HUES48 (cell line): ENCODE data around the gene NRP2.

Experiments
- H3K27ac ChIP-seq: one replicate; pipeline ENCODE4 v1.7.0; 2013; ENCODE audit warnings: low read depth, low read length, inconsistent platforms
- H3K27me3 ChIP-seq: 2 replicates; pipeline ENCODE4 v1.6.1; 2013; ENCODE audit warnings: mild to moderate bottlenecking, low read length; ENCODE audit not compliant: control insufficient read depth, insufficient read depth
- H3K36me3 ChIP-seq: 2 replicates; pipeline ENCODE4 v1.6.1; 2013; ENCODE audit warnings: low read length; ENCODE audit not compliant: control insufficient read depth, insufficient read depth
- H3K4me1 ChIP-seq: 2 replicates; pipeline ENCODE4 v1.6.1; 2013; ENCODE audit warnings: mild to moderate bottlenecking, low read length; ENCODE audit not compliant: control insufficient read depth, insufficient read depth
- H3K4me3 ChIP-seq: 2 replicates; pipeline ENCODE4 v1.5.1; 2013; ENCODE audit warnings: mild to moderate bottlenecking, low read depth, low read length
- H3K9ac ChIP-seq: 2 replicates; pipeline ENCODE4 v1.6.1; 2013; ENCODE audit warnings: mild to moderate bottlenecking, low read depth, low read length, moderate library complexity
- H3K9me3 ChIP-seq: 2 replicates; pipeline ENCODE4 v1.6.1; 2013; ENCODE audit warnings: low read length; ENCODE audit not compliant: control insufficient read depth, insufficient read depth

NRP2 gene

DNA sequence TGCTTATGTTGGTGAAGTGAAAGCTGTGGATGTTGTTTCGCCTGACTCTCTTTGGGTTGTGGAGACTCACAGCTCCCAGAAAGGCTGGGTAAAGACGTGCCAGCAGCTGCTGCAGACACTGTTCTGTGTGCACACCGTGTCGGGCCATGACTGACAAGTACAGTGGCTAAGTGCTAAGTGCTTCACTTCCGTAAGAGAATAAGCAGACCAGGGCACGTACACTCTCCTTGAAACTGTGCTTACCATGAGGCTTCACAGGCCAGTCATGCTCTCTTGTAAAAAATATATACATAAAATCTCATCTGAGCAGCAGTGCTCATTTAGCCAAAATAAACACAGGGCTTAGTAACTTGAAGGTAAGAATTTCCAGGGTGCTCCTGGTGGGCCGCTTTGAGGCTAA, 86.0 kb downstream of the NRP2 start:
- Histone ChIP-seq H3K4me3 (no peak overlapping the region), H3K4me1 (peaks cover 28% of the 10 kb centered on the region), H3K9me3 (no peaks in the 10 kb centered on the region), H3K9ac (no peak overlapping the region), H3K27me3 (no peaks in the 10 kb centered on the region), H3K27ac (no peak overlapping the region), H3K36me3 (peaks cover 10% of the 10 kb centered on the region; the same call in 1 of the 2 replicates)

DNA sequence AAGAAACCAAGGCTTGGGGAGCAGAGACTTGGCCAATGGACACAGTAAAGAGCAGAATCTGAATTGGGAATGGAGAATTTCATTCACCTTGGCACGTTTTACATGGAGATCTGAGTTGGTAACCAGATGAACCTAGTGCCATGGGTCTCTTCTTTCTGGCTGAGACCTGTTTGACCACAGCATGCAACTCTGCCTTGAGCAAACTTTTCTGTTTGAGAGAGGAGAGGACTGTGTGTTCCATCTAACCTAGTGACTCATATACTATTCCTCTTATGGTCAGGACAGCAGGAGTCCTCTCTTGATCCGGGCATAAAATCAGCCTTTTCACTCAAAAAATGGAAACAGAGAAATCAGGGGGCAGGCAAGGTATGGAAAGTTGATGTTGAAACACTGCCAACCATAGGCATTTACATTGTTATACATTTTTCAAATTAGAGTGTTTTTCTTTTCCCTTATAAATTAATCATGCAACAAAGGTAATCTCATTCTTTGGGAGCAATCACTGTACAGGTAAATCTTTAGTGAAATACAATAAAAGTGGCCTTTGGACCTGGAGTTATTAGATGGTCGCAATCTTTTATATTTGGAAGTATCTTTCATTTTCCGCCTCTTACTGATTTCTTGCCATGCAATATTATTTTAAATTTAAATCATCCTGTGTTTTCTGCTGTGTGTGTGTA, 86.7 kb downstream of the NRP2 start:
- Histone ChIP-seq H3K27ac (no peak overlapping the region), H3K36me3 (peaks cover 10% of the 10 kb centered on the region; the same call in 1 of the 2 replicates), H3K4me1 (peaks cover 26% of the 10 kb centered on the region), H3K4me3 (no peak overlapping the region), H3K27me3 (no peaks in the 10 kb centered on the region), H3K9ac (no peak overlapping the region), H3K9me3 (no peaks in the 10 kb centered on the region)

DNA sequence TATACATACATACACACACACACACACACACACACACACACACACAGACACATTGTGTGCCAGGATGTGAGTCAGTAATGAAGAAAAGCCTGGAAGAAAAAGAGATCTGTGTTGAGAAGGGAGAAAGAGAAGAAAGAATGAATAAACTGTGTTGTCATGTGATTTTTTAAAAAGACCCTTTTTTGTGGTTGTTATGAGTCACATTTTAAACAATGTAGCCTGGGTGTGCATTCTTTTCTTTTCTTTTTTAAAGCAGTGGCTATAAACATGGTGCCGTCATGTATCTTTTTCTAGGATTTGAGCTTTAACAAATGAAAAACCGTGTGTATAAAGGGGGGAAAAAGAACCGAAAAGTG, 87.2 kb downstream of the NRP2 start:
- Histone ChIP-seq H3K4me3 (no peak overlapping the region), H3K9ac (no peak overlapping the region), H3K27ac (no peak overlapping the region), H3K9me3 (no peaks in the 10 kb centered on the region), H3K4me1 (peaks cover 20% of the 10 kb centered on the region), H3K27me3 (no peaks in the 10 kb centered on the region), H3K36me3 (peaks cover 10% of the 10 kb centered on the region; the same call in 1 of the 2 replicates)

DNA sequence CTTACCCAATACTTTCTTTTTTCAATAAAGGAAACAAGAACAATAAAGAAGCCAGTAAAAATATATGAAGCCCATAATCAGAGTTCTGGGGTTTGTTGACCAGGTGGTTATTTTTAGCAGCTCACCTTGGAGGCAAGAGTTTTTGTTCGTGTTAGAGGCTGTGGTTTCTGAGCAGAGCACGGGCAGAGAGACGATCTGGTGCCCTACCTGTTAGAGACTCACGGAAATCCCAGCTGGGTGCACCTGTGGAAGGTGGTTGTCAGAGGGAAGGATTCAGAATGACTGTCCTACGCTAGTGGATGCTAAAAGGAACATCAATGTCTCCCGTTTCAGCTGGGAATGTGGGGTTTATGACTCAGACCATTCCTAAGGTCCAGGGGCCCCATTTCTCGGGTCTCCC, 87.6 kb downstream of the NRP2 start:
- H3K4me1 ChIP-seq = peaks cover 16% of the 10 kb centered on the region
- no peak overlapping the region for H3K9ac ChIP-seq
- H3K36me3 ChIP-seq = peaks cover 10% of the 10 kb centered on the region; the same call in 1 of the 2 replicates
- no peaks in the 10 kb centered on the region for H3K27me3 ChIP-seq
- H3K9me3 ChIP-seq = no peaks in the 10 kb centered on the region
- H3K27ac ChIP-seq = no peak overlapping the region
- H3K4me3 ChIP-seq = no peak overlapping the region

DNA sequence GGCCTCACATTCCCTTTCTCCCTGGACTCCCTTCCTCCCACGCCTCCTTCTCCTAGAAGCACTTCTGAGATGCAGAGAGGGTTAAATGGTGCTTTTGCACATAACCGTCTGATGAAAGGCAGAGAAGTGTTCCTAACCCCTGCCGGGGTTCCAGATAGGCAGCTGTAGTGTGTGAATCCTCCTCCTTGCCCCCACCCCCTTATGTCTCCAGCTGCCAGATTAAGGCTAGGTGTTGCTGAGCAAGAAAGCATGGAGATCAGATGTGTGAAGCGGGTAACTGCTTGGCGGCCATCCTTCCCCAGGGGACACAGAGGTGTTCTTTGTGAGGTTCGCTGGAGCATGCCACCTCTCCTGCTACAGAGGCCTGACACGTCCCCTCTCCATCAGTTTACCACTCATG, 88.3 kb downstream of the NRP2 start:
- Histone ChIP-seq H3K9ac (no peak overlapping the region), H3K4me3 (no peak overlapping the region), H3K9me3 (no peaks in the 10 kb centered on the region), H3K36me3 (peaks cover 10% of the 10 kb centered on the region; the same call in 1 of the 2 replicates), H3K27ac (no peak overlapping the region), H3K4me1 (peaks cover 12% of the 10 kb centered on the region; the same call in 1 of the 2 replicates), H3K27me3 (no peaks in the 10 kb centered on the region)

DNA sequence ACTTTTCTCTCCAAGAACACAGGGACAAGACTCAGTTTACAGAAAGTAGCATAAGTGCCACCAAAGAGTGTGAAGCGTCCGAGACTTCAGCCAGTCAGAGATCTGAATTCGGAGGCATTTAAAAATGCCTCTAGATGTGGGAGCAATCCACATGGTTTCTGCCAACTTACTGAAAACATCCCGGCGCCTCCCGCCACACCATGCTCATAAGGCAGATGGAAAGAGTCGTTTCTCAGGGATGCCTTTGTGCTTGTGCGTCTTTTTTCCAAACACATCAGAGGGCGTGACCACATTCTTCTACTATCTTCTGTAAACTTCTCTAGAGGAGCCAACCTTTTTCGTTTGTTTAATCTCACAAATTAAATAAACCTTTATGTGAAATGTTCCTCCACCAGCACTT, 88.7 kb downstream of the NRP2 start:
- Histone ChIP-seq H3K4me3 (no peak overlapping the region), H3K36me3 (peaks cover 10% of the 10 kb centered on the region; the same call in 1 of the 2 replicates), H3K27me3 (no peaks in the 10 kb centered on the region), H3K9ac (no peak overlapping the region), H3K4me1 (peaks cover 10% of the 10 kb centered on the region; the same call in 1 of the 2 replicates), H3K9me3 (no peaks in the 10 kb centered on the region), H3K27ac (no peak overlapping the region)

DNA sequence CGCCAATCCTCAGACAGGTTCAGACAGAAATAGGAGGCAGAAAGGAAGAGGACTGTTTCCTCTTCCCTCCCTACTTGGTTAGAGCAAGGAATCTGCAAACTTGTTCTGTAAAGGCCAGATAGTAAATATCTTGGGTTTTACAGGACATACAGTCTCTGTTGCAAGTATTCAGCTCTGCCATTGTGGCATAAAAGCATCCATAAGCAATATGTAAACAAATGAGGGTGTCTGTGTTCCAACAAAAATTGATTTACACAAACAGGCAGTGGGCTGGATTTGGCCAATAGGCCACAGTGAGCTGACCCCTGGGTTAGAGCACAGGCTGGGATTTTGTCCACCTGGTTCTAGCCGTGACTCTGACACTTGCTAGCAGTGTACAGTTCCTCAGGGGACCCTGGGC, 89.4 kb downstream of the NRP2 start:
- Histone ChIP-seq H3K4me3 (no peak overlapping the region), H3K27ac (no peak overlapping the region)

DNA sequence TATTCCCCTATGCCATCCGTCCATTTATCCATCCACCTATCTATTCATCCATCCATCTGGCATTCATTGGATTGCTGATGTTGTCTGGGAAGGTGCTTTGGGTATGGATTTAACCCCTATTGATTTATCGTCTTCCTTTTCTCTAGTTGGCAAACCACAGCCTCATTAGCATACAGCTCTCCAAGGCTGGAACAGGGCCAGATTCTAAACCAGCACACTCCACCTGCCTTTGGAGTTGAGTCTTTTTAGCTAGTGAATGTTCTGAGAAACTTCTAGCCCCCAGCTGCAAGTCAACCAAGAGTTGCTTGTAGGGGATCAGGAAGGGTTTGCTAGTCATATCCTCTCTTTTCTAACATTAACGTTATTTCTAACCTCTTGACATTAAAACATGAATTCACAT, 90.7 kb downstream of the NRP2 start:
- H3K36me3 ChIP-seq = peaks cover 9% of the 10 kb centered on the region; the same call in 1 of the 2 replicates
- H3K9me3 ChIP-seq = no peaks in the 10 kb centered on the region
- H3K4me3 ChIP-seq = no peak overlapping the region
- H3K9ac ChIP-seq = no peak overlapping the region
- no peaks in the 10 kb centered on the region for H3K27me3 ChIP-seq
- no peak overlapping the region for H3K27ac ChIP-seq
- no peaks in the 10 kb centered on the region for H3K4me1 ChIP-seq

More for the DNA sequence above, 89.4 kb downstream of the NRP2 start:
- Histone ChIP-seq H3K9ac (no peak overlapping the region), H3K27me3 (no peaks in the 10 kb centered on the region), H3K36me3 (peaks cover 10% of the 10 kb centered on the region; the same call in 1 of the 2 replicates), H3K4me1 (peaks cover 4% of the 10 kb centered on the region; the same call in 1 of the 2 replicates), H3K9me3 (no peaks in the 10 kb centered on the region)

DNA sequence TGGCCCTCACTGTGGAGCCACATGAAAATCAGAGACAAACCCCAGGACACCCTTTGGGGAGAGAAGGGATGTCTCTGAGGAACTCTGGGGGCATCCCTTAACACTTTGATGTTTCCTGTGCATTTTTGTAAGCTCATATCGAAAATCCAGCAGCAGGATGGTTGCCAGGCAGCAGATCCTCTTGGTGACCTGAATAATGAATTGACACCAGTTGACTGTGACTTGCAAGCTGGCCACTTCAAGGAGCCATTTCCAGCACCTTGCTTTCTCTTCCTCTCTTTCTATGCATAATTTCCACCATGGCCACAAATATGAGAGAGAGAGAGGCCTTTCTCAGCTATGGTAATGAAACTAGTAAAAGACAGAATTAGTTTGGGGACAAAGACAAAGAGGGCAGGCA, 91.7 kb downstream of the NRP2 start:
- Histone ChIP-seq H3K4me3 (no peak overlapping the region), H3K36me3 (no peaks in the 10 kb centered on the region), H3K27ac (no peak overlapping the region), H3K27me3 (no peaks in the 10 kb centered on the region), H3K9me3 (no peaks in the 10 kb centered on the region), H3K4me1 (no peaks in the 10 kb centered on the region), H3K9ac (no peak overlapping the region)

DNA sequence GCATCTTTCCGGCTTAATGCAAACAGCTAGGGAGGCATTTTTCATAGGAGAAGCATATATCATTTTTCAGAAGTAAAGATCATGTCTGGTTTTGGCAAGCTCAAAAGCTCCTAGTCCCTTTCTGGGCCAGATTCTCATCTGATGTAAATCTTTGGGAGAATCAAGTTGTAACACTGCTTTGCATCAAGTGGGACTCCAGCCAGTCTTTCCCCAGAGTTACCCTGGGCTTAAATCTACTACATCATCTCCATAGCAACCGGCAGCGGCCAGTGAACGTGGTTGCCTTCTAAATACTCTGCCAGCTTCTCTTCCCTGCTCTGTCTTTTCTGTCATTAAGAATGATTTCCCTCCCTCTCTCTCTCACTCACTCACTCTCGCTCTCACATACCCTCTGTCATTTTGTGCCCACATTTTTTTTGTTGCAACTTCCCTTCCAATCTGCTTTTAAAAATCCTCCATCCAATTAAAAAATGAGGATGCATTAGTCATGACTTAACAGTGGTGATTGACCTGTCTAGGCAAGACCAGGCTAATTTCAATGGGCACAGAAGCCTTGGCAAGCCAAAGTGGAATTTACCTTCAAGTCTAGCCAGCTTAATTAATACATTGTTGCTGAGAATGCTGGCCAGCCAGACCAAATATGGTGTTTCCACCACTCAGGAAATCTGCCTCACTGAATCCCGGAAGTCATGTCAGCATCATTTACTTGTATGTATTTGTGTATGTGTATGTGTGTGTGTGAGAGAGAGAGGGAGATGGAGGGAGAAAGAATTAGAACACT, 93.0 kb downstream of the NRP2 start:
- no peaks in the 10 kb centered on the region for H3K9me3 ChIP-seq
- no peaks in the 10 kb centered on the region for H3K27me3 ChIP-seq
- H3K27ac ChIP-seq = no peak overlapping the region
- H3K9ac ChIP-seq = no peak overlapping the region
- H3K4me1 ChIP-seq = no peaks in the 10 kb centered on the region
- H3K36me3 ChIP-seq = no peaks in the 10 kb centered on the region
- no peak overlapping the region for H3K4me3 ChIP-seq

DNA sequence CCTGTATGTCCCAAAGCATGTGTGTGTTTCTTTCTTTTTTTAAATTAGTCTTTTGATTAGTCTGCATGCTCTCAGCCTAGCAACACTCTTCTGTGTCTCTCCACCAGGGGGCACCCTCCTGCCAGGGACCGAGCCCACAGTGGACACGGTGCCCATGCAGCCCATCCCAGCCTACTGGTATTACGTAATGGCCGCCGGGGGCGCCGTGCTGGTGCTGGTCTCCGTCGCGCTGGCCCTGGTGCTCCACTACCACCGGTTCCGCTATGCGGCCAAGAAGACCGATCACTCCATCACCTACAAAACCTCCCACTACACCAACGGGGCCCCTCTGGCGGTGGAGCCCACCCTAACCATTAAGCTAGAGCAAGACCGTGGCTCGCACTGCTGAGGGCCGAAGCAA, 93.8 kb downstream of the NRP2 start:
- Histone ChIP-seq H3K9me3 (no peaks in the 10 kb centered on the region), H3K9ac (no peak overlapping the region), H3K36me3 (no peaks in the 10 kb centered on the region), H3K4me1 (no peaks in the 10 kb centered on the region), H3K27me3 (no peaks in the 10 kb centered on the region), H3K4me3 (no peak overlapping the region), H3K27ac (no peak overlapping the region)
